ENCODE results near the gene CLK1. TPM values are rescaled to one million over a fixed set of nuclear protein-coding genes. Genes with fewer than 3 reads are reported as not detected.

Gene CLK1
- total and polyA plus RNA-seq, 2 donors (not counting 3 experiments of a cell fraction or from before 2014, with no cell fraction given): 61.4 to 92.4 TPM

DNA sequence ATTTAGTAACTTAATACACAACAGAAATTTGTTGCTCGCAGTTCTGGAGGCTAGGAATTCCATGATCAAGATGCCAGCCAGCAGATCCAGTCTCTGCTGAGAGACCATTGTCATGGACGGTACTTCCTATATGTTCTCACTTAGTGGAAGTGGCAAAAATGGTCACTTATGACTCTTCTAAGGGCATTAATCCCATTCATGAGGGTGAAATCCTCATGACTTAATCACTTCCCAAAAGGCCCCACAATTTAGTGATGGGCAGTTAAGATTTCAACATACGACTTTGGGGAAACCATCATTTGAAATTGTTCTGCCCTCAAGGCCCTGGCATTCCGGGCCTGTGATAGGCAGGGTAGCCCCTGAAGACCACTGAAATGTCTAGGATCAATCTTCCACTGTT lies 29.8 kb downstream of the CLK1 start:
- Histone ChIP-seq H3K27me3 (ENCODE audit: control insufficient read depth in 2 of 2, insufficient read depth in 2 of 2, low read length in 2 of 2) (peaks cover 0 to 2% of the 10 kb centered on the region in 2 experiments), H3K4me1 (ENCODE audit: control insufficient read depth, extremely low read depth, insufficient read depth, low read length) (no peaks in the 10 kb centered on the region), H3K79me2 (ENCODE audit: control insufficient read depth, insufficient read depth, low read length) (no peaks in the 10 kb centered on the region), H3K9me1 (replicated peaks; ENCODE audit: control insufficient read depth, extremely low read depth, insufficient read depth, low read length) (no peaks in the 10 kb centered on the region), H3K9ac (replicated peaks; ENCODE audit: extremely low read depth, insufficient read depth, low read length) (no peak overlapping the region), H3K4me3 (replicated peaks in 1 of 3; ENCODE audit: insufficient read depth in 1 of 3, low read depth in 1 of 3, low read length in 3 of 3) (no peak overlapping the region), H3K4me2 (ENCODE audit: insufficient read depth, low read length) (no peak overlapping the region), H3K9me3 (replicated peaks; ENCODE audit: control insufficient read depth, insufficient read depth, low read length) (no peaks in the 10 kb centered on the region), H3K27ac (ENCODE audit: insufficient read depth, low read depth, low read length) (no peak overlapping the region), H2AFZ (ENCODE audit: low read depth, low read length) (no peak overlapping the region), H3K36me3 (ENCODE audit: control insufficient read depth in 2 of 2, extremely low read depth in 1 of 2, insufficient read depth in 2 of 2, low read length in 2 of 2) (no peaks in the 10 kb centered on the region), H4K20me1 (replicated peaks; ENCODE audit: control insufficient read depth, extremely low read depth, insufficient read depth, low read length) (no peaks in the 10 kb centered on the region)
- DNase-seq (ENCODE audit: low read depth, low spot score) (no peak), FAIRE-seq (no peak)
- no TSS peak for BruUV-seq (replicated peaks)
- ChIA-PET CTCF (no interaction called here), POLR2A (no interaction called here)
- TF ChIP-seq, protein P1, sequence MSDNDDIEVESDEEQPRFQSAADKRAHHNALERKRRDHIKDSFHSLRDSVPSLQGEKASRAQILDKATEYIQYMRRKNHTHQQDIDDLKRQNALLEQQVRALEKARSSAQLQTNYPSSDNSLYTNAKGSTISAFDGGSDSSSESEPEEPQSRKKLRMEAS (IDR thresholded peaks at IDR 0.05; ENCODE audit: insufficient read depth, insufficient read length): no peak
- TF ChIP-seq FOS (IDR thresholded peaks at IDR 0.05; ENCODE audit: borderline replicate concordance, insufficient read depth, low read length) (no peak), EZH2 (IDR thresholded peaks at IDR 0.05; ENCODE audit: borderline replicate concordance, low read depth, low read length, severe bottlenecking) (no peak), POLR2A (IDR thresholded peaks at IDR 0.05; ENCODE audit: low read depth, low read length) (no peak), GATA2 (IDR thresholded peaks at IDR 0.05; ENCODE audit: insufficient read depth, insufficient read length, low read depth, low read length) (no peak), MYC (IDR thresholded peaks at IDR 0.05; ENCODE audit: low read depth, low read length) (no peak), JUN (IDR thresholded peaks at IDR 0.05; ENCODE audit: borderline replicate concordance, insufficient read depth, insufficient read length, low read depth) (no peak), POLR2AphosphoS5 (IDR thresholded peaks at IDR 0.05; ENCODE audit: insufficient read depth, low read depth, low read length) (no peak)
- TF ChIP-seq, protein P2, sequence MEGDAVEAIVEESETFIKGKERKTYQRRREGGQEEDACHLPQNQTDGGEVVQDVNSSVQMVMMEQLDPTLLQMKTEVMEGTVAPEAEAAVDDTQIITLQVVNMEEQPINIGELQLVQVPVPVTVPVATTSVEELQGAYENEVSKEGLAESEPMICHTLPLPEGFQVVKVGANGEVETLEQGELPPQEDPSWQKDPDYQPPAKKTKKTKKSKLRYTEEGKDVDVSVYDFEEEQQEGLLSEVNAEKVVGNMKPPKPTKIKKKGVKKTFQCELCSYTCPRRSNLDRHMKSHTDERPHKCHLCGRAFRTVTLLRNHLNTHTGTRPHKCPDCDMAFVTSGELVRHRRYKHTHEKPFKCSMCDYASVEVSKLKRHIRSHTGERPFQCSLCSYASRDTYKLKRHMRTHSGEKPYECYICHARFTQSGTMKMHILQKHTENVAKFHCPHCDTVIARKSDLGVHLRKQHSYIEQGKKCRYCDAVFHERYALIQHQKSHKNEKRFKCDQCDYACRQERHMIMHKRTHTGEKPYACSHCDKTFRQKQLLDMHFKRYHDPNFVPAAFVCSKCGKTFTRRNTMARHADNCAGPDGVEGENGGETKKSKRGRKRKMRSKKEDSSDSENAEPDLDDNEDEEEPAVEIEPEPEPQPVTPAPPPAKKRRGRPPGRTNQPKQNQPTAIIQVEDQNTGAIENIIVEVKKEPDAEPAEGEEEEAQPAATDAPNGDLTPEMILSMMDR (IDR thresholded peaks at IDR 0.05; ENCODE audit: extremely low read depth in 1 of 2, insufficient read depth in 1 of 2, low read depth in 1 of 2, low read length in 2 of 2): no peak
- dilution Hi-C loops (cut with MboI; ENCODE audit: extremely low pct_ligation_motif_present, low sequenced_read_pairs) (no loop called here), intact Hi-C loops (cut with micrococcal nuclease) (no loop called here)

All from endothelial cell of umbilical vein (primary cell).